Mesothelial cell of epicardium (in vitro differentiated cells): Measurements from ENCODE around the gene CD151. TPM values are rescaled to one million over a fixed set of nuclear protein-coding genes. Genes with fewer than 3 reads are reported as not detected.

Experiments
- DNase-seq, 2 experiments: peaks; one replicate each; pipeline ENCODE4 v3.0.0; 2021; ENCODE audit warnings: low spot score in 2 of 2; ENCODE audit not compliant: unreplicated experiment in 2 of 2
- H3K27ac Mint-ChIP-seq: 2 replicates; pipeline ENCODE4 v1.8.0; 2021; ENCODE audit warnings: mixed read lengths
- H3K27me3 Mint-ChIP-seq: 2 replicates; pipeline ENCODE4 v1.8.0; 2021; ENCODE audit warnings: low read depth, mixed read lengths
- H3K36me3 Mint-ChIP-seq: 2 replicates; pipeline ENCODE4 v1.8.0; 2021; ENCODE audit warnings: mixed read lengths
- H3K4me1 Mint-ChIP-seq: 2 replicates; pipeline ENCODE4 v1.8.0; 2021; ENCODE audit warnings: mixed read lengths
- H3K4me3 Mint-ChIP-seq: 2 replicates; pipeline ENCODE4 v1.8.0; 2021; ENCODE audit warnings: mild to moderate bottlenecking, moderate library complexity, mixed read lengths
- H3K9me3 Mint-ChIP-seq: 2 replicates; pipeline ENCODE4 v1.8.0; 2021; ENCODE audit warnings: mixed read lengths
- total RNA-seq: library from RNA; stranded (reverse); gene quantifications from 3 replicates; pipeline ENCODE4 v1.2.1, GENCODE V29; 2021
- TF ChIP-seq, protein P1 (sequence below): fragments of 200-600 bp; sonication (generic); IDR thresholded peaks from one replicate; pipeline ENCODE4 v1.5.0; 2021; ENCODE audit warnings: antibody characterized with exemption; ENCODE audit not compliant: unreplicated experiment

The CD151 gene
- 125 to 142 TPM (median 140 TPM) in 3 replicates for total RNA-seq

- Mint-ChIP-seq H3K9me3 (no peaks in the 10 kb centered on the region), H3K36me3 (no peaks in the 10 kb centered on the region), H3K27ac (peak within 1 kb of the TSS; percentile 12), H3K4me3 (peak within 1 kb of the TSS; percentile 65), H3K27me3 (peaks cover 44% of the 10 kb centered on the region), H3K4me1 (peaks cover 41% of the 10 kb centered on the region)
- no peak for DNase-seq
- TF ChIP-seq, protein P1, sequence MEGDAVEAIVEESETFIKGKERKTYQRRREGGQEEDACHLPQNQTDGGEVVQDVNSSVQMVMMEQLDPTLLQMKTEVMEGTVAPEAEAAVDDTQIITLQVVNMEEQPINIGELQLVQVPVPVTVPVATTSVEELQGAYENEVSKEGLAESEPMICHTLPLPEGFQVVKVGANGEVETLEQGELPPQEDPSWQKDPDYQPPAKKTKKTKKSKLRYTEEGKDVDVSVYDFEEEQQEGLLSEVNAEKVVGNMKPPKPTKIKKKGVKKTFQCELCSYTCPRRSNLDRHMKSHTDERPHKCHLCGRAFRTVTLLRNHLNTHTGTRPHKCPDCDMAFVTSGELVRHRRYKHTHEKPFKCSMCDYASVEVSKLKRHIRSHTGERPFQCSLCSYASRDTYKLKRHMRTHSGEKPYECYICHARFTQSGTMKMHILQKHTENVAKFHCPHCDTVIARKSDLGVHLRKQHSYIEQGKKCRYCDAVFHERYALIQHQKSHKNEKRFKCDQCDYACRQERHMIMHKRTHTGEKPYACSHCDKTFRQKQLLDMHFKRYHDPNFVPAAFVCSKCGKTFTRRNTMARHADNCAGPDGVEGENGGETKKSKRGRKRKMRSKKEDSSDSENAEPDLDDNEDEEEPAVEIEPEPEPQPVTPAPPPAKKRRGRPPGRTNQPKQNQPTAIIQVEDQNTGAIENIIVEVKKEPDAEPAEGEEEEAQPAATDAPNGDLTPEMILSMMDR, result no peak
These were observed at the start of gene CD151 for GRCh38 chr11:832529-833113. CD151 (plus strand) TSS chr11:832952; CDS start chr11:836070, 3,118 bp downstream.

GRCh38 chr11:783581-784015 lies 49.2 kb upstream of the CD151 start:
- H3K4me3 Mint-ChIP-seq, result peak overlapping the region; percentile 11
- peak overlapping the region; percentile 68 for H3K27ac Mint-ChIP-seq
- H3K4me1 Mint-ChIP-seq, result peaks cover 12% of the 10 kb centered on the region
- TF ChIP-seq, protein P1, result peak; percentile 45
- no peaks in the 10 kb centered on the region for H3K27me3 Mint-ChIP-seq
- H3K9me3 Mint-ChIP-seq, result no peaks in the 10 kb centered on the region
- H3K36me3 Mint-ChIP-seq, result peaks cover 3% of the 10 kb centered on the region
- DNase-seq, result peak; percentile 72 to 81

GRCh38 chr11:786235-787083 lies 46.3 kb upstream of the CD151 start:
- Mint-ChIP-seq H3K9me3 (no peaks in the 10 kb centered on the region), H3K27me3 (peaks cover 4% of the 10 kb centered on the region), H3K27ac (no peak overlapping the region), H3K36me3 (peaks cover 6% of the 10 kb centered on the region), H3K4me3 (no peak overlapping the region), H3K4me1 (peaks cover 12% of the 10 kb centered on the region)
- TF ChIP-seq, protein P1, result no peak
- DNase-seq, result no peak

GRCh38 chr11:787084-787675 lies 45.6 kb upstream of the CD151 start:
- Mint-ChIP-seq H3K4me1 (peaks cover 12% of the 10 kb centered on the region), H3K9me3 (no peaks in the 10 kb centered on the region), H3K4me3 (no peak overlapping the region), H3K36me3 (peaks cover 6% of the 10 kb centered on the region), H3K27ac (no peak overlapping the region), H3K27me3 (peaks cover 4% of the 10 kb centered on the region)
- DNase-seq, result no peak
- TF ChIP-seq, protein P1, result no peak

DNA sequence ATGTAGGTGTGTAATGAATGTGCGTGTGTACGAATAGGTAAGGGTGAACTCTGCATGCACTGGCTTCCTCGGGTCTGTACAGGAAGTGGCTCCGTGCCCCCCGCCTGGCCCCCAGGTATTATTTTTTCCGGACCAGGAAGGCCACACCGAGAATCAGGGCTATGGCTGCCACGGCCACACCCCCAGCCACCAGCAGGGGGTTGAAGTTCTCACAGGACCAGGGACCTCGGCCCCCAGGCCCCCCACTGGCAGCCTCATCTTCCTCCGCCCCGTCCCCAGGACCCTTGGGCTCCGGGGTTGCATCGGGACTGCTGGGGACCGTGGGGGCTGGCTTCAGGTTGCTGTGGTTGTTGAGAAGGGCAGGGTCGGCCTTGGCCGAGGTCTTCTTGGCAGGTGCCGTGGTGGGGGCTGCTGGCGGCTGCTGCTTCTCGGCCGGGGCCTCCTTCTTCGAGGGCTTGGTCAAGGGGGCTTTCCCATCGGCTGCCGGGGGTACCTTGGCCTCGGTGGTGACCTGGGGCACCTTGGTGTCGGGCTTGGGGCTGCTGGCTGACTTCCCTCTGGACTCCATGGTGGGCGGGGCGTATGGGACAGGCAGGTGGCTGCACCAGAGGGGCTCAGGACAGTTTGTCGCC lies 44.6 kb upstream of the CD151 start:
- no peak overlapping the region for H3K4me3 Mint-ChIP-seq
- DNase-seq, result no peak
- no peaks in the 10 kb centered on the region for H3K9me3 Mint-ChIP-seq
- no peak overlapping the region for H3K27ac Mint-ChIP-seq
- H3K4me1 Mint-ChIP-seq, result peaks cover 8% of the 10 kb centered on the region
- TF ChIP-seq, protein P1, result no peak
- peaks cover 4% of the 10 kb centered on the region for H3K27me3 Mint-ChIP-seq
- H3K36me3 Mint-ChIP-seq, result peaks cover 6% of the 10 kb centered on the region
